K562 (cell line): ENCODE results near the gene RREB1. TPM values are rescaled to one million over a fixed set of nuclear protein-coding genes. Genes with fewer than 3 reads are reported as not detected.

ENCODE experiments used
- DACH1 ChIP-seq: fragments of 450-650 bp; IDR thresholded peaks from 2 replicates; pipeline ENCODE4 v1.6.1; 2018; ENCODE audit not compliant: partially characterized antibody
- EP400 ChIP-seq: fragments of 450-650 bp; IDR thresholded peaks from 2 replicates; pipeline ENCODE4 v1.6.1; 2017; ENCODE audit warnings: antibody characterized with exemption, mild to moderate bottlenecking, moderate library complexity
- FOXJ2 ChIP-seq: fragments of 200-800 bp; sonication (Bioruptor generic); IDR thresholded peaks from 2 replicates; pipeline ENCODE4 v1.6.1; 2016; ENCODE audit warnings: missing genetic modification characterization, missing compliant biosample characterization
- JUN ChIP-seq, 2 experiments: sonication (generic) in 1 of 2; formaldehyde crosslinking in 1 of 2; IDR thresholded peaks; 2 replicates each; pipeline versions ENCODE4 v1.6.1 to v1.8.0; 2012 to 2022; ENCODE audit warnings: borderline replicate concordance in 2 of 2, mild to moderate bottlenecking in 2 of 2, improper control_type of control experiment in 1 of 2, low read depth in 1 of 2, low read length in 1 of 2, missing genetic modification reagents in 1 of 2
- ZNF263 ChIP-seq: sonication (generic); formaldehyde crosslinking; IDR thresholded peaks from 2 replicates; pipeline ENCODE4 v1.8.0; 2022; ENCODE audit warnings: mild to moderate bottlenecking, missing genetic modification reagents, borderline replicate concordance
- polyA plus RNA-seq, 8 experiments: library from polyadenylated mRNA; depleted of rRNA in 4 of 8; stranded (reverse) in 5 of 8; unstranded in 3 of 8; fragments of >200 nt; fragmentation: Nextera tagmentation in 2 of 8; fragmentation: Illumina TruSeq in 1 of 8; extraction: Ambion mirVana in 2 of 8; extraction: Trizol in 1 of 8; gene quantifications; 2 replicates each; pipeline versions ENCODE4 v1.2.1 to v1.2.3, GENCODE V29; 2011 to 2014; ENCODE audit warnings: inconsistent platforms in 1 of 8, missing spikeins in 1 of 8
- total RNA-seq, 7 experiments: library from RNA; depleted of rRNA in 6 of 7; stranded (reverse); fragments of >200 nt in 6 of 7; fragmentation: Illumina TruSeq in 2 of 7; extraction: Trizol in 2 of 7; gene quantifications; 2 replicates each; pipeline versions ENCODE4 v1.2.1 to v1.2.3, GENCODE V29; 2011 to 2021; ENCODE audit warnings: low replicate concordance in 1 of 7
- TF ChIP-seq, protein P1 (sequence below), 2 experiments: fragments of 450-650 bp; conservative IDR thresholded peaks; 2 replicates each; pipeline ENCODE4 v1.6.1; 2017; ENCODE audit warnings: mild to moderate bottlenecking in 2 of 2, moderate library complexity in 2 of 2
- TF ChIP-seq, protein P2 (sequence below): fragments of 450-650 bp; IDR thresholded peaks from 2 replicates; pipeline ENCODE4 v1.6.1; 2017; ENCODE audit warnings: antibody characterized with exemption, mild to moderate bottlenecking

The RREB1 gene
- total and polyA plus RNA-seq, 9 of the 15 experiments (the other 6 are each of a cell fraction or from before 2014, with no cell fraction given) = 3.3 to 64.2 (median 19.3) TPM

DNA sequence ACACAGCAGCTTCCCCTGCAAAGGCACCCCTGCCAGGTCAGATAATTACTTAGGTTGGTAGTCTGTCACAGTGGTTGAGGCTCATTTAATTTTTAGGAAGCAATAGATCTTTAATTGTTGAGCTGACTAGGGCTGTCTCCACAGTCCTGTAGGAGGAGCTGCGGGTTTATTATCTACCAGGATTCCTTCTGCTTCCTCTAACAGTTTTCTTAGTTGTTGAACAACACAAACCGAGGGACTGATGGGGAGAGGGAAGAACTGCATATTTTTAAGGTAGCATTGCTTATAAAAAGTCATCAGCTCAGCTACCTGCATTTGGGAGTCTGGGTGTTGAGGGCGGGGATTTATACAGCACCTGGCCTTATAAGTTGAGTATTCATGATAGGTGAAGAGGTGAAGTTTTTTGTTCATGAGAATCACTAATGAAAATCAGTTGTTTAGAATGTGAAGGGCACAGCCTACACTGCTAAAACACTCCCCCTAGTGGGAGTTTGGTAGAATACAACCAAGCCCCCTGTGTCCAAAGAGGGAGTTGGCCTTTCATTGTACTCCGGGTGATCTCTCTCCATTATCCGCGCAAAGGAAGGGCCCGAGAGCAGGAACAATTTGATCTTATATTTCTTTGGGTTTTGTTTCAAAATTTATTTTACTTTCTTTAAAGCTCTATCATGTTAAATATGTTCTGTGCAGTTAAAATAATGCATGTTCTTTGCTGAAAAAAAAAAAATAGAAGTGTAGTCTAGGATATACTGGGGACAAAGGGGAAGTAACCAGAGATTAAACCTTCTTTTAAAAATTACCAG is 135.6 kb downstream of the RREB1 start (continued):
- TF ChIP-seq, protein P1, sequence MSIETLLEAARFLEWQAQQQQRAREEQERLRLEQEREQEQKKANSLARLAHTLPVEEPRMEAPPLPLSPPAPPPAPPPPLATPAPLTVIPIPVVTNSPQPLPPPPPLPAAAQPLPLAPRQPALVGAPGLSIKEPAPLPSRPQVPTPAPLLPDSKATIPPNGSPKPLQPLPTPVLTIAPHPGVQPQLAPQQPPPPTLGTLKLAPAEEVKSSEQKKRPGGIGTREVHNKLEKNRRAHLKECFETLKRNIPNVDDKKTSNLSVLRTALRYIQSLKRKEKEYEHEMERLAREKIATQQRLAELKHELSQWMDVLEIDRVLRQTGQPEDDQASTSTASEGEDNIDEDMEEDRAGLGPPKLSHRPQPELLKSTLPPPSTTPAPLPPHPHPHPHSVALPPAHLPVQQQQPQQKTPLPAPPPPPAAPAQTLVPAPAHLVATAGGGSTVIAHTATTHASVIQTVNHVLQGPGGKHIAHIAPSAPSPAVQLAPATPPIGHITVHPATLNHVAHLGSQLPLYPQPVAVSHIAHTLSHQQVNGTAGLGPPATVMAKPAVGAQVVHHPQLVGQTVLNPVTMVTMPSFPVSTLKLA (conservative IDR thresholded peaks at IDR 0.05) = 0 out of 4 replicates have a peak, but pooled peaks of 1 of the 2 experiments have one; percentile 19
- TF ChIP-seq EP400 = 0 out of 2 replicates have a peak, but pooled peaks have one; percentile 37
- 0 out of 2 replicates have a peak, but pooled peaks have one; percentile 41 for TF ChIP-seq JUN (IDR thresholded peaks at IDR 0.05; ENCODE audit: borderline replicate concordance, low read depth, low read length)
- TF ChIP-seq JUN (CRISPR knock-in tag; IDR thresholded peaks at IDR 0.05; ENCODE audit: borderline replicate concordance) = no peak
- 0 out of 2 replicates have a peak, but pooled peaks have one; percentile 23 for TF ChIP-seq ZNF263 (CRISPR knock-in tag)
- TF ChIP-seq, protein P2, sequence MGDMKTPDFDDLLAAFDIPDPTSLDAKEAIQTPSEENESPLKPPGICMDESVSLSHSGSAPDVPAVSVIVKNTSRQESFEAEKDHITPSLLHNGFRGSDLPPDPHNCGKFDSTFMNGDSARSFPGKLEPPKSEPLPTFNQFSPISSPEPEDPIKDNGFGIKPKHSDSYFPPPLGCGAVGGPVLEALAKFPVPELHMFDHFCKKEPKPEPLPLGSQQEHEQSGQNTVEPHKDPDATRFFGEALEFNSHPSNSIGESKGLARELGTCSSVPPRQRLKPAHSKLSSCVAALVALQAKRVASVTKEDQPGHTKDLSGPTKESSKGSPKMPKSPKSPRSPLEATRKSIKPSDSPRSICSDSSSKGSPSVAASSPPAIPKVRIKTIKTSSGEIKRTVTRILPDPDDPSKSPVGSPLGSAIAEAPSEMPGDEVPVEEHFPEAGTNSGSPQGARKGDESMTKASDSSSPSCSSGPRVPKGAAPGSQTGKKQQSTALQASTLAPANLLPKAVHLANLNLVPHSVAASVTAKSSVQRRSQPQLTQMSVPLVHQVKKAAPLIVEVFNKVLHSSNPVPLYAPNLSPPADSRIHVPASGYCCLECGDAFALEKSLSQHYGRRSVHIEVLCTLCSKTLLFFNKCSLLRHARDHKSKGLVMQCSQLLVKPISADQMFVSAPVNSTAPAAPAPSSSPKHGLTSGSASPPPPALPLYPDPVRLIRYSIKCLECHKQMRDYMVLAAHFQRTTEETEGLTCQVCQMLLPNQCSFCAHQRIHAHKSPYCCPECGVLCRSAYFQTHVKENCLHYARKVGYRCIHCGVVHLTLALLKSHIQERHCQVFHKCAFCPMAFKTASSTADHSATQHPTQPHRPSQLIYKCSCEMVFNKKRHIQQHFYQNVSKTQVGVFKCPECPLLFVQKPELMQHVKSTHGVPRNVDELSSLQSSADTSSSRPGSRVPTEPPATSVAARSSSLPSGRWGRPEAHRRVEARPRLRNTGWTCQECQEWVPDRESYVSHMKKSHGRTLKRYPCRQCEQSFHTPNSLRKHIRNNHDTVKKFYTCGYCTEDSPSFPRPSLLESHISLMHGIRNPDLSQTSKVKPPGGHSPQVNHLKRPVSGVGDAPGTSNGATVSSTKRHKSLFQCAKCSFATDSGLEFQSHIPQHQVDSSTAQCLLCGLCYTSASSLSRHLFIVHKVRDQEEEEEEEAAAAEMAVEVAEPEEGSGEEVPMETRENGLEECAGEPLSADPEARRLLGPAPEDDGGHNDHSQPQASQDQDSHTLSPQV = peak; percentile 54
- peak; percentile 21 for TF ChIP-seq DACH1
- TF ChIP-seq FOXJ2 (tag) = no peak
